Non-pigmented ciliary epithelial cell (primary cell): Measurements from ENCODE around the gene LRRC14B.
"Not testable (repeated sequence)": the region's sequence is repeated elsewhere in the genome, so short reads cannot be mapped to it uniquely, and the experiment has no call there.

Experiments
- DNase-seq: peaks from one replicate; pipeline ENCODE4 v3.0.0-alpha.2; 2010; ENCODE audit warnings: low read depth

Gene LRRC14B

GRCh38 chr5:192970-193831, 1.9 kb downstream of the LRRC14B start:
- DNase-seq: no peak

- no peak for DNase-seq
Measured at GRCh38 chr5:194102-194501, 2.8 kb downstream of the LRRC14B start.

GRCh38 chr5:194603-195209, 3.4 kb downstream of the LRRC14B start:
- DNase-seq: no peak

- no peak for DNase-seq
Measured at GRCh38 chr5:195401-196160, 4.3 kb downstream of the LRRC14B start.

GRCh38 chr5:196350-196749, 5.1 kb downstream of the LRRC14B start:
- DNase-seq: no peak

- DNase-seq: not testable (repeated sequence)
Measured at GRCh38 chr5:197031-197430, 5.7 kb downstream of the LRRC14B start.

GRCh38 chr5:197892-198489, 6.7 kb downstream of the LRRC14B start:
- DNase-seq: no peak

GRCh38 chr5:198516-199196, 7.4 kb downstream of the LRRC14B start:
- DNase-seq: no peak

- DNase-seq: no peak
Measured at GRCh38 chr5:199197-199949, 8.1 kb downstream of the LRRC14B start.

- no peak for DNase-seq
Measured at GRCh38 chr5:199950-200645, 8.8 kb downstream of the LRRC14B start.

GRCh38 chr5:200985-201384, 9.7 kb downstream of the LRRC14B start:
- DNase-seq: no peak

- DNase-seq: no peak
Measured at GRCh38 chr5:201672-202071, 10.4 kb downstream of the LRRC14B start.

GRCh38 chr5:203246-203930, 12.1 kb downstream of the LRRC14B start:
- DNase-seq: no peak

- no peak for DNase-seq
Measured at GRCh38 chr5:204001-204400, 12.7 kb downstream of the LRRC14B start.

GRCh38 chr5:204462-204861, 13.2 kb downstream of the LRRC14B start:
- no peak for DNase-seq

- DNase-seq: no peak
Measured at GRCh38 chr5:204966-205670, 13.8 kb downstream of the LRRC14B start.

- no peak for DNase-seq
Measured at GRCh38 chr5:206406-206805, 15.1 kb downstream of the LRRC14B start.

GRCh38 chr5:206927-207536, 15.7 kb downstream of the LRRC14B start:
- no peak for DNase-seq

GRCh38 chr5:207599-207998, 16.3 kb downstream of the LRRC14B start:
- no peak for DNase-seq
